Neural progenitor cell (in vitro differentiated cells): ENCODE data around the gene TBC1D19.

Experiments
- EZH2phosphoT487 ChIP-seq: fragments of 200-600 bp; sonication (generic); IDR thresholded peaks from 2 replicates; pipeline ENCODE4 v1.6.1; 2017; ENCODE audit warnings: antibody characterized with exemption
- TF ChIP-seq, protein P1 (sequence below): fragments of 200-600 bp; sonication (generic); IDR thresholded peaks from 2 replicates; pipeline ENCODE4 v1.5.1; 2017; ENCODE audit warnings: antibody characterized with exemption, mild to moderate bottlenecking

GRCh38 chr4:26793735-26794134, 209.9 kb downstream of the TBC1D19 start:
- TF ChIP-seq, protein P1, sequence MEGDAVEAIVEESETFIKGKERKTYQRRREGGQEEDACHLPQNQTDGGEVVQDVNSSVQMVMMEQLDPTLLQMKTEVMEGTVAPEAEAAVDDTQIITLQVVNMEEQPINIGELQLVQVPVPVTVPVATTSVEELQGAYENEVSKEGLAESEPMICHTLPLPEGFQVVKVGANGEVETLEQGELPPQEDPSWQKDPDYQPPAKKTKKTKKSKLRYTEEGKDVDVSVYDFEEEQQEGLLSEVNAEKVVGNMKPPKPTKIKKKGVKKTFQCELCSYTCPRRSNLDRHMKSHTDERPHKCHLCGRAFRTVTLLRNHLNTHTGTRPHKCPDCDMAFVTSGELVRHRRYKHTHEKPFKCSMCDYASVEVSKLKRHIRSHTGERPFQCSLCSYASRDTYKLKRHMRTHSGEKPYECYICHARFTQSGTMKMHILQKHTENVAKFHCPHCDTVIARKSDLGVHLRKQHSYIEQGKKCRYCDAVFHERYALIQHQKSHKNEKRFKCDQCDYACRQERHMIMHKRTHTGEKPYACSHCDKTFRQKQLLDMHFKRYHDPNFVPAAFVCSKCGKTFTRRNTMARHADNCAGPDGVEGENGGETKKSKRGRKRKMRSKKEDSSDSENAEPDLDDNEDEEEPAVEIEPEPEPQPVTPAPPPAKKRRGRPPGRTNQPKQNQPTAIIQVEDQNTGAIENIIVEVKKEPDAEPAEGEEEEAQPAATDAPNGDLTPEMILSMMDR, result no peak
- no peak for TF ChIP-seq EZH2phosphoT487
